ENCODE results near the gene SPATA2L.

GRCh38 chr16:89658221-89658879 is 43.2 kb downstream of the SPATA2L start:
- TF ChIP-seq POLR2A (IDR thresholded peaks at IDR 0.05; ENCODE audit: low read depth, low read length) (no peak), POLR2AphosphoS5 (IDR thresholded peaks at IDR 0.05; ENCODE audit: low read depth, low read length) (no peak), SPI1 (IDR thresholded peaks at IDR 0.05; ENCODE audit: low read depth, low read length) (no peak), TAF1 (IDR thresholded peaks at IDR 0.05; ENCODE audit: low read depth, low read length) (no peak), PAX5 (IDR thresholded peaks at IDR 0.05; ENCODE audit: insufficient read depth, low read length, severe bottlenecking) (no peak)
